Bronchial epithelial cell (primary cell): ENCODE measurements around the gene TMEM94. TPM values are rescaled to one million over a fixed set of nuclear protein-coding genes. Genes with fewer than 3 reads are reported as not detected.

Source experiments
- DNase-seq: peaks from one replicate; pipeline ENCODE4 v3.0.0-alpha.2; 2010; ENCODE audit warnings: low read depth
- FAIRE-seq: peaks from 2 replicates; lab custom pipeline; 2011; peaks lifted over from hg19 to GRCh38; lab: Jason Lieb, UNC
- H3K27me3 ChIP-seq: 2 replicates; pipeline ENCODE4 v1.5.1; 2011; ENCODE audit warnings: low read length; ENCODE audit not compliant: control insufficient read depth, insufficient read depth
- H3K36me3 ChIP-seq: 2 replicates; pipeline ENCODE4 v1.5.1; 2011; ENCODE audit warnings: low read length; ENCODE audit not compliant: control insufficient read depth, insufficient read depth
- H3K4me3 ChIP-seq: 2 replicates; pipeline ENCODE4 v1.5.1; 2011; ENCODE audit warnings: mild to moderate bottlenecking, low read depth, low read length, control low read depth
- total RNA-seq: library from RNA; depleted of rRNA; stranded (reverse); fragments of >200 nt; gene quantifications from 2 replicates; pipeline ENCODE4 v1.2.1, GENCODE V29; 2014
- TF ChIP-seq, protein P1 (sequence below): IDR thresholded peaks from 2 replicates; pipeline ENCODE4 v1.5.1; 2011; ENCODE audit warnings: mild to moderate bottlenecking, moderate library complexity, low read length, control low read depth, inconsistent platforms; ENCODE audit not compliant: insufficient read depth, severe bottlenecking

The TMEM94 gene
- total RNA-seq, 1 donor from 2014 or later, result 13.7 TPM

DNA sequence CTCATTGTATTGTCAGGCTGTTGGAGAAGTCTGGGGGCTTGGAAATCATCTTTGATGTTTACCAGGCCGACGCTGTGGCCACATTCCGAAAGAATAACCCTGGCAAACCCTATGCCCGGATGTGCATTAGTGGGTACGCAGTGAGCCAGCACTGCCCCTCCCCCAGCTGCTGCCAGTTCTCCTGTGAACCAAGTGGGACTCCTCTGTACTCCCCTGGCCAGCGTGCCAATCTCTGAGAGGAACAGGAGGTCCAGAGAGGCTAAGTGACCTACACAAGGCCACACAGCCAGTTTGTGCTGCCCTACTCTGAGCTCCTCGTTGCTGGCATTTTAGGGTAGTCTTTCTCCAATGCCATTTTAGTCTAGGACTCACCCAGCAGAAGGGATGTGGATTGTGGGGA is 67.2 kb downstream of the TMEM94 start:
- Histone ChIP-seq H3K36me3 (peaks cover 6% of the 10 kb centered on the region), H3K27me3 (no peaks in the 10 kb centered on the region), H3K4me3 (no peak overlapping the region)
- TF ChIP-seq, protein P1, sequence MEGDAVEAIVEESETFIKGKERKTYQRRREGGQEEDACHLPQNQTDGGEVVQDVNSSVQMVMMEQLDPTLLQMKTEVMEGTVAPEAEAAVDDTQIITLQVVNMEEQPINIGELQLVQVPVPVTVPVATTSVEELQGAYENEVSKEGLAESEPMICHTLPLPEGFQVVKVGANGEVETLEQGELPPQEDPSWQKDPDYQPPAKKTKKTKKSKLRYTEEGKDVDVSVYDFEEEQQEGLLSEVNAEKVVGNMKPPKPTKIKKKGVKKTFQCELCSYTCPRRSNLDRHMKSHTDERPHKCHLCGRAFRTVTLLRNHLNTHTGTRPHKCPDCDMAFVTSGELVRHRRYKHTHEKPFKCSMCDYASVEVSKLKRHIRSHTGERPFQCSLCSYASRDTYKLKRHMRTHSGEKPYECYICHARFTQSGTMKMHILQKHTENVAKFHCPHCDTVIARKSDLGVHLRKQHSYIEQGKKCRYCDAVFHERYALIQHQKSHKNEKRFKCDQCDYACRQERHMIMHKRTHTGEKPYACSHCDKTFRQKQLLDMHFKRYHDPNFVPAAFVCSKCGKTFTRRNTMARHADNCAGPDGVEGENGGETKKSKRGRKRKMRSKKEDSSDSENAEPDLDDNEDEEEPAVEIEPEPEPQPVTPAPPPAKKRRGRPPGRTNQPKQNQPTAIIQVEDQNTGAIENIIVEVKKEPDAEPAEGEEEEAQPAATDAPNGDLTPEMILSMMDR, result no peak
- DNase-seq, result no peak
- FAIRE-seq, result no peak

GRCh38 chr17:75524269-75524969 is 68.0 kb downstream of the TMEM94 start:
- TF ChIP-seq, protein P1, result no peak
- Histone ChIP-seq H3K4me3 (peak overlapping the region; percentile 80), H3K27me3 (no peaks in the 10 kb centered on the region), H3K36me3 (peaks cover 5% of the 10 kb centered on the region)
- FAIRE-seq, result no peak
- DNase-seq, result no peak

GRCh38 chr17:75524970-75525805 is 68.8 kb downstream of the TMEM94 start, which contains the start of gene LLGL2:
Gene LLGL2 (plus strand): TSS chr17:75525697. CDS start chr17:75543427, 17,730 bp downstream.
- Histone ChIP-seq H3K36me3 (peaks cover 3% of the 10 kb centered on the region), H3K4me3 (peak within 1 kb of the TSS; percentile 80), H3K27me3 (no peaks in the 10 kb centered on the region)
- FAIRE-seq (no peak), DNase-seq (peak; percentile 73)
- TF ChIP-seq, protein P1, result peak; percentile 76

GRCh38 chr17:75525806-75526554 is 69.5 kb downstream of the TMEM94 start:
- TF ChIP-seq, protein P1, result no peak
- H3K27me3 ChIP-seq, result no peaks in the 10 kb centered on the region
- peak overlapping the region; percentile 68 for H3K4me3 ChIP-seq
- no peak for FAIRE-seq
- no peak for DNase-seq
- peaks cover 3% of the 10 kb centered on the region for H3K36me3 ChIP-seq

DNA sequence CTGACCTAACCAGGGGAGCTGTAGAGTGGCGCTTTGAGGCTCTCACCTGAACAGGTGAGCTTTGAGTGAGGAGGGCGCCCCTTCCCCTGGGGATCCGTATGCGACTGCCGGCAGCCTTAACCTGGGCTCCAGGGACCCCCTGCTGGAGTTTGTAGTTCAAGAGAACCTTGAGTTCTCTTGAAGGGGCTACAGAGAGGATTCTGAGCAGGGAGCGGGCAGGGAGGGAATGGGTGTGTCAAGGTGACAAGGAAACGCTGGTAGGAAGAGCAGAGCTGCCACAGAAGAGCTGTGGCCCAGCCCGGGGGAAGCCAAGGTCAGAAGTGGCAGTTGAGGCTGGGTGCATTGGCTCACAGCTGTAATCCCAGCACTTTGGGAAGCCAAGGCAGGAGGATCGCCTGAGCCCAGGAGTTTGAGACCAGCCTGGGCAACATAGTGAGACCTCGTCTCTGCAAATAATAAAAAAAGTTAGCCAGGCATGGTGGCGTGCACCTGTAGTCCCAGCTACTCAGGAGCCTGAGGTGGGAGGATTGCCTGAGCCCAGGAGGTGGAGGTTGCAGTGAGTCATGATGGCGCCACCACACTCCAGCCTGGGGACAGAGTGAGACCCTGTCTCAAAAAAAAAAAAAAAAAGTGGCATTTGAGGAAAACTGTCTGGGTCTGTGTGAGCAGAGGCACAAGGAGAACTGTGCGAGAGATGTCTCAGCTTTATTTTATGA is 70.3 kb downstream of the TMEM94 start:
- FAIRE-seq (no peak), DNase-seq (no peak)
- Histone ChIP-seq H3K27me3 (no peaks in the 10 kb centered on the region), H3K4me3 (peak overlapping the region; percentile 68), H3K36me3 (peaks cover 3% of the 10 kb centered on the region)
- TF ChIP-seq, protein P1, result no peak
